ENCODE measurements around the gene ARL11. TPM values are rescaled to one million over a fixed set of nuclear protein-coding genes. Genes with fewer than 3 reads are reported as not detected.
"Not testable (repeated sequence)": the region's sequence is repeated elsewhere in the genome, so short reads cannot be mapped to it uniquely, and the experiment has no call there.

The ARL11 gene
- polyA plus RNA-seq (2013, experiment 1 of 4), result 0.13 TPM
- 0.39 TPM for polyA plus RNA-seq (2013, experiment 2 of 4)
- 0.43 TPM for polyA plus RNA-seq (2013, experiment 3 of 4)
- 0.20 TPM for polyA plus RNA-seq (2013, experiment 4 of 4)

DNA sequence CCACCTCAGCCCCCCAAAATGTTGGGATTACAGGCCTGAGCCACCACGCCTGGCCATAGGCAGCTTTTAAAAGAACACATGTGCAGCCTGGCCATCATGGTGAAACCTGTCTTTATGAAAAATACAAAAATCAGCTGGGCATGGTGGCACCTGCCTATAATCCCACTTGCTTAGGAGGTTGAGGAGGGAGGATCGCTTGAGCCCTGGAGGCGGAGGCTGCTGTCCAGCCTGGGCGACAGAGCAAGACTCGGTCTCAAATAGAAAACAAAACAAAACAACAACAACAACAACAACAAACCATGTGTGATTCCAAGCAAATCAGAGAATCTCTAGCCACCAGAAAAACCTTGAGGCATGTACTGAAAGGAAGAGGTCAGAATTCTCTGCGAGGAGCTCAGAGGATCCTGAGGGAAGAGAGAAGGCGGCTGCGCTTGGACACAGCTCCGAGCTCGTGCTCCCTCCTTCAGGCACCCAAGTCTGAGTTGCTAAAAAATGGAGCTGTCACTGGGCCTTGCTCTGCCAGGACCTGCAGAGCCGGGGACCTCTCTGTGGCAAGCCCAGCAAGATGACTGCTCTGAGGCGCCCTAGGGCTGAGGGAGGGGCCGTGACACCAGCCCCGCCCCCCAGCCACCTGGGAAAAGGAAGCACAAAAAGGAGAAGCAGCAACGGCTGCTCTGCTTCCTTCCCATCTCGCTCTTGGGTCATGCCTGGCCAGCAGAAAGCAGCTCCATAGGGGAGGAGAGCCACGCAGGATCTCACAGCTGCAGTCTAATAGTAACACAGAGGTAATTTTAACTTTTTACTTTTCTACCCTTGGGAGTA lies at the start of gene ARL11:
TSS of gene ARL11 (plus strand) at position 677 of the 822 bp plus-strand sequence. CDS start 1,941 bp downstream, outside the sequence.
- no peaks in the 10 kb centered on the region for H3K9me3 ChIP-seq (ENCODE audit: control insufficient read depth, low read length)
- H3K4me3 ChIP-seq (ENCODE audit: insufficient read depth, low read depth, low read length), result no peak within 1 kb of the TSS
- no peaks in the 10 kb centered on the region for H3K36me3 ChIP-seq (ENCODE audit: control insufficient read depth, insufficient read depth, low read length)
- peaks cover 7% of the 10 kb centered on the region for H3K4me1 ChIP-seq (ENCODE audit: control insufficient read depth, insufficient read depth, low read length)
- no peaks in the 10 kb centered on the region for H3K27me3 ChIP-seq (ENCODE audit: control insufficient read depth, insufficient read depth, low read length, poor library complexity, severe bottlenecking)
- 46 to 47% methylated on average over 17 of the region's 17 CpGs for WGBS, 2 experiments
- no peak within 1 kb of the TSS for H3K27ac ChIP-seq (ENCODE audit: insufficient read depth, low read depth, low read length, poor library complexity, severe bottlenecking)

DNA sequence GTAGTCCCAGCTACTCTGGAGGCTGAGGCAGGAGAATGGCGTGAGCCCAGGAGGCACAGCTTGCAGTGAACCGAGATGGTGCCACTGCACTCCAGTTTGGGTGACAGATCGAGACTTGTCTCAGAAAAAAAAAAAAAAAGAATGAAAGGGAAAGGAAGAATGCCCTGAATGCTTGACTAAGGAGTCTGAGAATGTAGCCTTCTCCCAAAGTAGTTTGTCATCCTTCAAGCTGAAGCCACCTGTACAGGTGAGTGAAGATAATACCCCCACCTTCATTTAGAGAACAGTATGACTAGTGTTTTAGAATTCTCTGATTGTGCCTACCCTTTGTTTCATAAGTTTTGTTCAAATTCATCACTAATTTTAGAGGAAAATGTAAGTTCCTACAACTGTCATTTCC lies 48.8 kb upstream of the ARL11 start:
- H3K9me3 ChIP-seq (ENCODE audit: control insufficient read depth, low read length), result no peaks in the 10 kb centered on the region
- H3K4me1 ChIP-seq (ENCODE audit: control insufficient read depth, insufficient read depth, low read length), result peaks cover 4% of the 10 kb centered on the region
- no peaks in the 10 kb centered on the region for H3K36me3 ChIP-seq (ENCODE audit: control insufficient read depth, insufficient read depth, low read length)
- no peak overlapping the region for H3K27ac ChIP-seq (ENCODE audit: insufficient read depth, low read depth, low read length, poor library complexity, severe bottlenecking)
- no peaks in the 10 kb centered on the region for H3K27me3 ChIP-seq (ENCODE audit: control insufficient read depth, insufficient read depth, low read length, poor library complexity, severe bottlenecking)
- no peak overlapping the region for H3K4me3 ChIP-seq (ENCODE audit: insufficient read depth, low read depth, low read length)
- WGBS, 2 experiments, result 91 to 97% methylated on average over 3 of the region's 3 CpGs

DNA sequence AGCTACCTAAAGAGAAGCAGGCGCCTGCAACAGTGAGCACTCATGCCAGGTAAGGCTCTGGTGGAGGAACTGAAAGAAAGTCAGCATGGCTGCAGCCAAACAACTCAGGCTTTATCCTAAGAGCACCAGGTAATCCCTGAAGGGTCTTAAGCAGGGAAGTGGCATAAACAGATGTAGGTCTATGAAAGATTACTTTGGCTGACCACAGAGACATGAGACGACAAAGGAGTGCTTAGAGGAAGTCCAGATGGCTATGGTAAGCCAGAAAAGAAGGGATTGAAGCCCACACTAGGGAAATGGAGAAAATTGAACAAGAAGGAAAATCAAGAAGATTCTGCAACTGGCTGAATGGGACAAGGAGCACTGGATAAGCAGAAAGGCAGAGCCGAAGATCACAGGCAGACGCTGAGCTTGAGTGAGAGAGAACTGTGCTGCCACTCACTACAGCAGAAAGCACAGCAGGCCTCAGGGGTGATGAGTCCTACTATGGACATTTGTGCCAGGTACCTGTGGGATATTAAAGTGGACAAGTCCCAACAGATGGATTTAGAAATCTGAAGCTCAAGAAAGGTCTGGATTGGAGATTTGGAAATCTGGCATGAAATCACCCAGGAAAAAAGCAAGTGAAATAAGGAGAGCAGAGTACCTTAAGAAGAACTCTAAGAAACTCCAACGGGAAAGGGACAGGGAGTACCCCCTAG lies 47.2 kb upstream of the ARL11 start:
- no peak overlapping the region for H3K27ac ChIP-seq (ENCODE audit: insufficient read depth, low read depth, low read length, poor library complexity, severe bottlenecking)
- H3K36me3 ChIP-seq (ENCODE audit: control insufficient read depth, insufficient read depth, low read length), result no peaks in the 10 kb centered on the region
- WGBS, 2 experiments, result 92 to 94% methylated on average over 5 of the region's 5 CpGs
- H3K27me3 ChIP-seq (ENCODE audit: control insufficient read depth, insufficient read depth, low read length, poor library complexity, severe bottlenecking), result no peaks in the 10 kb centered on the region
- peaks cover 6% of the 10 kb centered on the region for H3K4me1 ChIP-seq (ENCODE audit: control insufficient read depth, insufficient read depth, low read length)
- H3K9me3 ChIP-seq (ENCODE audit: control insufficient read depth, low read length), result no peaks in the 10 kb centered on the region
- H3K4me3 ChIP-seq (ENCODE audit: insufficient read depth, low read depth, low read length), result no peak overlapping the region

DNA sequence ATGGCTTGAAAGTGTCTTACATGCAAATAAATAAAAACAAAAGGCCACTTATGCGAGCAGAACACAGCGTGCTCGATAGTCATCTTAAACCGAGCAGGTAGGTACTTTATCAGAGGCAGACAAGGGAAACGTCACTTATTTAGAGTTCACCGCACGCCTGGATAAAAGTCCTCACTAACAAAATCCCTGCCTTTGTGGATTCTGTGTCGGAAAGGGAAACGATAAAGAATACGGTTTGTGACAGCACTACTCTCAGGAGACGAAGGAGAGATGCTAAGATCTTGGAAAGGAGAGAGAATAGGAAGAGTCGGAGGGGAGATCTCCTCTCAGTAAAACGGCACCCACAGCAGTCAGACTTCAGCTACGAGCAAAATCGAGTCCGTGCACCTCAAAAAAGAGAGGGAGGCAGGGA lies 43.5 kb upstream of the ARL11 start:
- Histone ChIP-seq H3K27me3 (ENCODE audit: control insufficient read depth, insufficient read depth, low read length, poor library complexity, severe bottlenecking) (no peaks in the 10 kb centered on the region), H3K9me3 (ENCODE audit: control insufficient read depth, low read length) (no peaks in the 10 kb centered on the region), H3K36me3 (ENCODE audit: control insufficient read depth, insufficient read depth, low read length) (no peaks in the 10 kb centered on the region), H3K4me3 (ENCODE audit: insufficient read depth, low read depth, low read length) (peak overlapping the region; percentile 78), H3K4me1 (ENCODE audit: control insufficient read depth, insufficient read depth, low read length) (peaks cover 6% of the 10 kb centered on the region), H3K27ac (ENCODE audit: insufficient read depth, low read depth, low read length, poor library complexity, severe bottlenecking) (no peak overlapping the region)
- WGBS, 2 experiments, result 1% methylated on average over 16 of the region's 16 CpGs

DNA sequence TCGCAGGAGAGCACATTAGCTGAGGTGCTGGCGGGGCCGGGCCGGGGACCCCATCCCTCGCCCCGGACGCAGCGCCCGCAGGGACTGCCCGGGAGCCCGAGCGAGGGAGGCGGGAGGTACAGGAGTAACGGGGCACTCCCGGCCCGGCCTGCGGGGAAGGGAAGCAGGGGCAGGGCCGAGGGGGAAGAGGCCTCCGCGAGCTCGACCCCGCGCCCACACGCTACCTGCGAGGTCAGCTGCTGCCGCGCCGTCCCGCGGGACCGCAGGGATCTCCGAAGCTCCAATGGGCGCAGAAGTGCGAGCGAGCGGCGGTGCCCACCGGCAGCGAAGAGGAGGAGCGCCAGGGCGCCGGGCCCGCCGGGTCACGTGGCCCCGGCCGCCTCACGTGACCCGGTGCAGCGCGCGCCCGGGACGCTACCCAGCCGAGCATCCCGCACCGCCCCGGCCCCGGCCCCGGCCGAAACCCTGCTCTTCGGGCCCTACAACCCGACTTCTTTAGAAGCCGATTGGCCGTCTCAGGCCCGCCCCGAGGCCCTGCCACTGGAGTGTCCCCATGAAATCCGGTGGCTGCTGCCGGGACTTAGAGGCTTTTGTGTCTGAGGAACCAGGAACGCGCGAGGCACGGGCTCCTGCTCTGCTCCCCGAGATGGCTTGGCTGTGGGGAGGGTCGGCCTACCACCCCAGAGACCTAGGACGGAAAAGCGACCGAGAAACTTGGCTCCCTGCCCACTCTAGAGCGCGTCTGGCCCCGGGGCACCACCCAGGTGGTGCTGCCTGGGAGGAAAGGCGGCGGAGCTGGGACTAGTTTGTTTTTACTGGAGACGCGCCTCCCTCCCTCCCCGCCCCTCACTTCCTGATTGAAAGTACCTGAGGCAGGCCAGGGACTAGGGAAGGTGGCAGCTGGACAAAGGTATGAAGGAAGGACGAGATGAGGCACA lies 42.8 kb upstream of the ARL11 start, which contains the start of gene RCBTB1:
TSS of gene RCBTB1 (minus strand) at position 339 of the 938 bp plus-strand sequence. CDS start 18,279 bp downstream, outside the sequence.
- WGBS, 2 experiments, result 0 to 1% methylated on average over 87 of the region's 87 CpGs
- peak within 1 kb of the TSS; percentile 67 for H3K27ac ChIP-seq (ENCODE audit: insufficient read depth, low read depth, low read length, poor library complexity, severe bottlenecking)

DNA sequence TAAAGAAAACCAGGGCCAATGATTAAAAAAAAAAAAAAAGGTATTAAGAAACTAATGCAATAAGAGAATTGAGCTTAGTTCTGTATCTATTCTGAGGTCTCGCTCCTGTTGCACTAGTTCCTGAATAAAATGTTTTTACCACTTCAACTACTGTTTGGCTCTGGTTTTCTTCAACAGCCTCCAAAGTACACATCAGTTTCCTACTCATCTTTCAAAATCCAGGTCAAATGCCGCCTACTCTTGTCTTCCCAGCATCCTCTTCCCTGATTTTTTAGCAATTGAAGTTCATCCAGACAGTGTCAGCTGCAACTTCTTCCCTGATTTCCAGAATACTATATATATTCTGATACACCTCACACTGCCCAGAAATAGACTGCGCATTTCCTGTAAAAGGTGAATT lies 41.6 kb upstream of the ARL11 start:
- Histone ChIP-seq H3K27ac (ENCODE audit: insufficient read depth, low read depth, low read length, poor library complexity, severe bottlenecking) (no peak overlapping the region), H3K9me3 (ENCODE audit: control insufficient read depth, low read length) (no peaks in the 10 kb centered on the region), H3K36me3 (ENCODE audit: control insufficient read depth, insufficient read depth, low read length) (no peaks in the 10 kb centered on the region), H3K27me3 (ENCODE audit: control insufficient read depth, insufficient read depth, low read length, poor library complexity, severe bottlenecking) (no peaks in the 10 kb centered on the region), H3K4me1 (ENCODE audit: control insufficient read depth, insufficient read depth, low read length) (peaks cover 6% of the 10 kb centered on the region), H3K4me3 (ENCODE audit: insufficient read depth, low read depth, low read length) (no peak overlapping the region)
- 95 to 97% methylated on average over 3 of the region's 3 CpGs for WGBS, 2 experiments

More for the DNA sequence above, 42.8 kb upstream of the ARL11 start, which contains the start of gene RCBTB1:
- no peaks in the 10 kb centered on the region for H3K36me3 ChIP-seq (ENCODE audit: control insufficient read depth, insufficient read depth, low read length)
- H3K4me3 ChIP-seq (ENCODE audit: insufficient read depth, low read depth, low read length), result peak within 1 kb of the TSS; percentile 78
- peaks cover 6% of the 10 kb centered on the region for H3K4me1 ChIP-seq (ENCODE audit: control insufficient read depth, insufficient read depth, low read length)
- H3K27me3 ChIP-seq (ENCODE audit: control insufficient read depth, insufficient read depth, low read length, poor library complexity, severe bottlenecking), result no peaks in the 10 kb centered on the region
- H3K9me3 ChIP-seq (ENCODE audit: control insufficient read depth, low read length), result no peaks in the 10 kb centered on the region

DNA sequence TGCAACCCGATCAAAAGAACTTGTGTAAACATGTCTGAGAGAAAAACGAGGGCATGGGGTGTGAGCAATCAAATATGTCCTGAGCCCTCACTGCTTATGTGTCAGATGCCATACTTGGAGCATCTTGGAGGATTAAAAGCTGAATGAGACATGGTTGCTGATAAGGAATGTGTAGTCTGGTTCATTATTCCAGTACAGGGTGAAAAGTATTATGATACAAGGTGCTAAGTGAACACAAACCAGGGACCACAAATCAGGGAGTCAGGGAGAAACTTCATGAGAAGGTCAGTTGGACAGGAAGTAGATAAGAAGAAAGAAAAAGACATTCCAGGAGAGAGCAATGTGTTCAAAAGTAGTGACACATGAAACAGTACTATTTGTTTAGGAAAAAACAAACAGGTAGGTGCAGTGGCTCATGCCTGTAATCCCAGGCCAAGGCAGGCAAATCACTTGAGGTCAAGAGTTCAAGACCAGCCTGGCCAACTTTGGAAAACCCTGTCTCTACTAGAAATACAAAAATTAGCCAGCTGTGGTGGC lies 40.9 kb upstream of the ARL11 start:
- Histone ChIP-seq H3K27ac (ENCODE audit: insufficient read depth, low read depth, low read length, poor library complexity, severe bottlenecking) (no peak overlapping the region), H3K4me3 (ENCODE audit: insufficient read depth, low read depth, low read length) (no peak overlapping the region), H3K27me3 (ENCODE audit: control insufficient read depth, insufficient read depth, low read length, poor library complexity, severe bottlenecking) (no peaks in the 10 kb centered on the region), H3K9me3 (ENCODE audit: control insufficient read depth, low read length) (no peaks in the 10 kb centered on the region), H3K36me3 (ENCODE audit: control insufficient read depth, insufficient read depth, low read length) (no peaks in the 10 kb centered on the region), H3K4me1 (ENCODE audit: control insufficient read depth, insufficient read depth, low read length) (peaks cover 6% of the 10 kb centered on the region)
- WGBS, 2 experiments, result 88 to 92% methylated on average over 2 of the region's 2 CpGs

DNA sequence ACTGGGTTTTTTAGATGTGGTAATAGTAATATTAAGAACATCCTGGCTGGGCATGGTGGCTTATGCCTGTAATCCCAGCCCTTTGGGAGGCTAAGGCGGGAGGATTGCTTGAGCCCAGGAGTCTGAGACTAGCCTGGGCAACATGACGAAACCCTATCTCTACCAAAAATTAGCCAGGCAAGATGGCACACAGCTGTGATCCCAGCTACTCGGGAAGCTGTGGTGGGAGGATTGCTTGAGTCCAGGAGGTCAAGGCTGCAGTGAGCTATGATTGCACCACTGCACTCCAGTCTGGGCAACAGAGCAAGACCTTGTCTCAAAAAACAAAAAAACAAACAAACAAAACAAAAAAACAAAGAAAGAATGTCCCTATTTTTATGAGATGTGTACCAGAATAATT lies 37.6 kb upstream of the ARL11 start:
- WGBS, 2 experiments, result 91% methylated on average over 3 of the region's 3 CpGs
- not testable (repeated sequence) for H3K4me1 ChIP-seq (ENCODE audit: control insufficient read depth, insufficient read depth, low read length); H3K4me3 ChIP-seq (ENCODE audit: insufficient read depth, low read depth, low read length); H3K36me3 ChIP-seq (ENCODE audit: control insufficient read depth, insufficient read depth, low read length); H3K27ac ChIP-seq (ENCODE audit: insufficient read depth, low read depth, low read length, poor library complexity, severe bottlenecking); H3K9me3 ChIP-seq (ENCODE audit: control insufficient read depth, low read length); H3K27me3 ChIP-seq (ENCODE audit: control insufficient read depth, insufficient read depth, low read length, poor library complexity, severe bottlenecking)

DNA sequence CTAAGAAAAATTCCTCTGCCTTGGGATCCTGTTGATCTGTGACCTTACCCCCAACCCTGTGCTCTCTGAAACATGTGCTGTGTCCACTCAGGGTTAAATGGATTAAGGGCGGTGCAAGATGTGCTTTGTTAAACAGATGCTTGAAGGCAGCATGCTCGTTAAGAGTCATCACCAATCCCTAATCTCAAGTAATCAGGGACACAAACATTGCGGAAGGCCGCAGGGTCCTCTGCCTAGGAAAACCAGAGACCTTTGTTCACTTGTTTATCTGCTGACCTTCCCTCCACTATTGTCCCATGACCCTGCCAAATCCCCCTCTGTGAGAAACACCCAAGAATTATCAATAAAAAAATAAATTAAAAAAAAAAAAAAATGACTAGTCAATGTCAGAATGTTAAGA lies 34.4 kb upstream of the ARL11 start:
- H3K27me3 ChIP-seq (ENCODE audit: control insufficient read depth, insufficient read depth, low read length, poor library complexity, severe bottlenecking); H3K9me3 ChIP-seq (ENCODE audit: control insufficient read depth, low read length); H3K27ac ChIP-seq (ENCODE audit: insufficient read depth, low read depth, low read length, poor library complexity, severe bottlenecking); H3K4me1 ChIP-seq (ENCODE audit: control insufficient read depth, insufficient read depth, low read length); H3K36me3 ChIP-seq (ENCODE audit: control insufficient read depth, insufficient read depth, low read length); H3K4me3 ChIP-seq (ENCODE audit: insufficient read depth, low read depth, low read length): not testable (repeated sequence)
- WGBS, 2 experiments, result 88 to 96% methylated on average over 3 of the region's 4 CpGs

All from ectodermal cell (in vitro differentiated cells).